Fibroblast of skin of back (primary cell): ENCODE results near the gene ZNF276. TPM values are rescaled to one million over a fixed set of nuclear protein-coding genes. Genes with fewer than 3 reads are reported as not detected.
A peak's percentile ranks its signal among the peaks of the same experiment; 100 is the strongest.
"Not testable (repeated sequence)": the region's sequence is repeated elsewhere in the genome, so short reads cannot be mapped to it uniquely, and the experiment has no call there.

Experiments
- DNase-seq: peaks from one replicate; pipeline ENCODE4 v3.0.0-alpha.2; 2013
- polyA plus RNA-seq, 2 experiments: library from polyadenylated mRNA; unstranded; fragments of 120-200 nt; gene quantifications; one replicate each; pipeline ENCODE4 v1.2.1, GENCODE V29; 2013; ENCODE audit not compliant: insufficient read length in 2 of 2

Gene ZNF276, protein sequence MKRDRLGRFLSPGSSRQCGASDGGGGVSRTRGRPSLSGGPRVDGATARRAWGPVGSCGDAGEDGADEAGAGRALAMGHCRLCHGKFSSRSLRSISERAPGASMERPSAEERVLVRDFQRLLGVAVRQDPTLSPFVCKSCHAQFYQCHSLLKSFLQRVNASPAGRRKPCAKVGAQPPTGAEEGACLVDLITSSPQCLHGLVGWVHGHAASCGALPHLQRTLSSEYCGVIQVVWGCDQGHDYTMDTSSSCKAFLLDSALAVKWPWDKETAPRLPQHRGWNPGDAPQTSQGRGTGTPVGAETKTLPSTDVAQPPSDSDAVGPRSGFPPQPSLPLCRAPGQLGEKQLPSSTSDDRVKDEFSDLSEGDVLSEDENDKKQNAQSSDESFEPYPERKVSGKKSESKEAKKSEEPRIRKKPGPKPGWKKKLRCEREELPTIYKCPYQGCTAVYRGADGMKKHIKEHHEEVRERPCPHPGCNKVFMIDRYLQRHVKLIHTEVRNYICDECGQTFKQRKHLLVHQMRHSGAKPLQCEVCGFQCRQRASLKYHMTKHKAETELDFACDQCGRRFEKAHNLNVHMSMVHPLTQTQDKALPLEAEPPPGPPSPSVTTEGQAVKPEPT
- polyA plus RNA-seq (2013, experiment 1 of 2; ENCODE audit: insufficient read length) = 12.6 TPM
- 8.9 TPM for polyA plus RNA-seq (2013, experiment 2 of 2; ENCODE audit: insufficient read length)

- peak; percentile 81 for DNase-seq
These were observed at the start of gene ZNF276, which contains the start of gene VPS9D1 for GRCh38 chr16:89720813-89721545. TSS of gene ZNF276 (plus strand) at chr16:89721537. CDS start at chr16:89721641, 104 bp downstream. TSS of gene VPS9D1 (minus strand) at chr16:89720898. CDS start at chr16:89720861, 37 bp downstream.

DNA sequence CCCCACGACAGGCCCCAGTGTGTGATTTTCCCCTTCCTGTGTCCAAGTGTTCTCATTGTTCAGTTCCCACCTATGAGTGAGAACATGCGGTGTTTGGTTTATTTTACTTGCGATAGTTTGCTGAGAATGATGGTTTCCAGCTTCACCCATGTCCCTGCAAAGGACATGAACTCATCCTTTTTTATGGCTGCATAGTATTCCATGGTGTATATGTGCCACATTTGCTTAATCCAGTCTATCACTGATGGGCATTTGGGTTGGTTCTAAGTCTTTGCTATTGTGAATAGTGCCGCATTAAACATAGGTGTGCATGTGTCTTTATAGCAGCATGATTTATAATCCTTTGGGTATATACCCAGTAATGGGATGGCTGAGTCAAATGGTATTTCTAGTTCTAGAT lies 49.8 kb upstream of the ZNF276 start:
- not testable (repeated sequence) for DNase-seq

- DNase-seq = no peak
These were observed 49.0 kb upstream of the ZNF276 start for GRCh38 chr16:89672177-89672941.

DNA sequence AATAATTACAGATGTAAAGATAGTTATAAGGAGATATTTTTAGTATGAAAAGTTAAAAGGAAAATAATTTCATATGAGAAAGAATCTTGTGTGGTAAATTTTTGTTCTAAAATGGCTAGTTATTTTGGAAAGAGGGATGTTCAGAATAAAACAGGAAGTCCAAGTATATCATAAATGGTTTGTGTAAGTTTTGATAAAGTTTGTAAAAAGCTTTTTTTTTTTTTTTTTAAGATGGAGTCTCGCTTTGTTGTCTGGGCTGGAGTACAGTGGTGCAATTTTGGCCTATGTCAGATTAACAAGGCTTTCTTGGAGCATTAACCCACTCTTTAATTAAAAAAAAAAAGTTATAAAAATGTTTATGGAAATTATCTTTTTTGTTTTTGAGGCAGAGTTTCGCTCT lies 43.1 kb upstream of the ZNF276 start:
- DNase-seq = no peak

GRCh38 chr16:89685916-89686315 lies 35.4 kb upstream of the ZNF276 start:
- DNase-seq = no peak

GRCh38 chr16:89686520-89687091 lies 34.7 kb upstream of the ZNF276 start, which contains the start of gene CDK10:
TSS of gene CDK10 (plus strand) at chr16:89686689. CDS start at chr16:89686711, 22 bp downstream.
- DNase-seq = peak; percentile 86

DNA sequence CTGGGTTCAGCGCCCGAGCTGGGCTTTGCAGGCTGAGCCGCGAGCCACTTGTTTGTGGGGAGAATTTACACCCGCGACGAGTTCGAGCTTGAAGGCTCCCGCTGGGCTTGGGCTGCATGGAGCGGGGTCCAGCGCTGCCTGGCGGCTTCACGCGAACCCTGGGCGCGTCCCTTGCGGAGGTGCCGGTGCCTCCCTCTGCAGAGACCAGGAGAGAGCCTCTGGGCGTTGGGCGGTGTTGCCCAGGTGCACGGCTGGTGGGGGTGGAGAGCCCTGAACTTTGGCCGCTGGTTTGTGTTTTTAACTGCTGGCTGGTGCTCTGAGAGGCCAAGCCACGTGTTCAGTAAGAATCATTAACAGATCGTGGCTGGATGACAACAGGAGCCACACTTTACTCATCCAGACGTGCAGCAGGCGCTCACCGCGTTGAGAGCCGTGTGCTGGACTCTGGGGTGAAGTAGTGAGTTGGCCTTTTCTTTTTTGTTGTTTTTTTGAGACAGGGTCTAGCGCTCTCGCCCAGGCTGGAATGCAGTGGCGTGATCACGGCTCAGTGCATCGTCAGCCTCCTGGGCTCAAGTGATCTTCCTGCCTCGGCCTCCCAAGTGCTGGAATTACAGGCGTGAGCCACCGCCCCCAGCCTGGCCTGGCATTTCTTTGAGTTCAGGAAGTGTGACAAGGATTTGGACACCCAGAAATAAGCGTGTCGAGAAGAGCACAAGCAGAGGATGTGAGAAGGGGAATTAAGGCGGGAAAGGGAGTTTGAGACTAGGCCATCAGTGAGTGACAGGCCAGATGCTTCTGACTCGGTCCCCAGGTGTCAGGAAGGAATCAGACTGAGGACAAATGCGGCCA lies 34.0 kb upstream of the ZNF276 start:
- DNase-seq = peak; percentile 66

GRCh38 chr16:89688395-89688794 lies 32.9 kb upstream of the ZNF276 start:
- DNase-seq = no peak

DNA sequence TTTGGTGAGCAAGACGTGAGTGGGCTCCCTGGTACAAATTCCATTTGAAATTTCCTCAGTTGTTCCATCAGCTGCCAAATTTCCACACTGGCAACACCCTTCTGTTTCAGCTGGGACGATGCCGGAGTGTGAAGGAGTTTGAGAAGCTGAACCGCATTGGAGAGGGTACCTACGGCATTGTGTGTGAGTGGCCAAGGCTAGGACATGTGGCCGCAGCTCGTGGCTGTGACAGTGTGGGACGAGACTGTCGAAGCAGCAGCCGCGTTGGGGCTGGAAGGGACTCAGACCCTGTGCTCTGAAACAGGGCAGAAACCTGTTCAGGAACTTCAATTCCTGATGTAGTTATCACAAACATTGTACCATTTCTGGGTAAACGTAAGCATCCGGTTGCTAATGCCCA lies 32.2 kb upstream of the ZNF276 start:
- no peak for DNase-seq

DNA sequence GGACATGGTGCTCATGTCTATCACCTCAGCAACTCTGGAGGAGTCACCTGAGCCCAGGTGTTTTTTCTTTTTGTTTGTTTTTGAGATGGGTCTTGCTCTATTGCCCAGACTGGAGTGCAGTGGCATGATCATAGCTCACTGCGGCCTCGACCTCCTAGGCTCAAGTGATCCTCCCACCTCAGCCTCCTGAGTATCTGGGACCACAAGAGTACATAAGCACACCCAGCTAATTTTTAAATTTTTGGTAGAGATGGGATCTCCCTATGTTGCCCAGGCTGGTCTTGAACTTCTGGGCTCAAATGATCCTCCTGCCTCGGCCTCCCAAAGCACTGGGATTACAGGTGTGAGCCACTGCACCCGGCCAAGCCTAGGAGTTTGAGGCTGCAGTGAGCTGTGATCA lies 31.7 kb upstream of the ZNF276 start:
- DNase-seq = not testable (repeated sequence)

- DNase-seq = no peak
These were observed 30.9 kb upstream of the ZNF276 start for GRCh38 chr16:89690392-89690901.

DNA sequence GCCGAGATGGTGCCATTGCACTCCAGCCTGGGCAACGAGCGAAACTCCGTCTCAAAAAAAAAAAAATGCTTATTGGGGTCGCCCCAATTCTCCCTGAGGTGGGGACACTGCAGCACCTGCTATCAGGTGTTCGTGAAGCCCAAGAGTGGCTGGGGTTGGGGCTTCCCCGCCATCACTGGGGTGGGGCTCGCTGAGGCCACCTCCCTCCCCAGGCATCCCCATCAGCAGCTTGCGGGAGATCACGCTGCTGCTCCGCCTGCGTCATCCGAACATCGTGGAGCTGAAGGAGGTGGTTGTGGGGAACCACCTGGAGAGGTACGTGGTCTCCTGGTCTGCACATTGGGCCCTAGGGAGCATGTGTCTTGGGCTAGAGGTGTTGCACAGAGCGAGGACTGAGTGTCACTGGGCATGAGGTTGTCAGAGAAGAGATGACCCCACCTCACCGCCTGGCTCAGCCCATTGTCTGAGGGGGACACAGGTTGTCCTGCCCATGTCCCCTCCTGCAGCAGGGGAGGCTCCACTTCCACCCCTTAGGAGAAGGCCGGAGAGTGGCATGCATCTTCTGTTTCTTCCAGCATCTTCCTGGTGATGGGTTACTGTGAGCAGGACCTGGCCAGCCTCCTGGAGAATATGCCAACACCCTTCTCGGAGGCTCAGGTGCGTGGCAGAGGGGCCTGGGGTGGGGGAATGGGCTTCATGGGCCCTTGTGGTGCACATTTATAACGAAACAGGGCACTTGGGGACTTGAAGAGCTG lies 29.9 kb upstream of the ZNF276 start:
- DNase-seq = no peak

- DNase-seq = no peak
These were observed 29.3 kb upstream of the ZNF276 start for GRCh38 chr16:89691986-89692569.

DNA sequence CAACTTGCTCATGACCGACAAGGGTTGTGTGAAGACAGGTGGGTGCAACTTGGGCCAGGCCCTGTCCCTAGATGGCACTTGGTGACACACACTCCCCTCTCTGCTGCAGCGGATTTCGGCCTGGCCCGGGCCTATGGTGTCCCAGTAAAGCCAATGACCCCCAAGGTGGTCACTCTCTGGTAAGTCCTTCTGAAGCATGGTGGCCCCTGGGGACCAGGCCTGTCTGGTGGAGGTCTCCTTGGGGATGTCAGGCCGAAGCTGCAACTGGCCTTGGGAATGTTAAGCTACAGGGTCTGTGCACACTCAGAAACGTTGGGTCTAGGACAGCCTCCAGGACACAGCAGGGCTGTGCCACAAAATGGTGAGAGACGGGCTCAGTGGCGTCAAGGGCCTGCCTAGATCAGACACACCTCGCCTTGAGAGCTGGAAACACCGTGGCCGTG lies 28.0 kb upstream of the ZNF276 start:
- DNase-seq = no peak

DNA sequence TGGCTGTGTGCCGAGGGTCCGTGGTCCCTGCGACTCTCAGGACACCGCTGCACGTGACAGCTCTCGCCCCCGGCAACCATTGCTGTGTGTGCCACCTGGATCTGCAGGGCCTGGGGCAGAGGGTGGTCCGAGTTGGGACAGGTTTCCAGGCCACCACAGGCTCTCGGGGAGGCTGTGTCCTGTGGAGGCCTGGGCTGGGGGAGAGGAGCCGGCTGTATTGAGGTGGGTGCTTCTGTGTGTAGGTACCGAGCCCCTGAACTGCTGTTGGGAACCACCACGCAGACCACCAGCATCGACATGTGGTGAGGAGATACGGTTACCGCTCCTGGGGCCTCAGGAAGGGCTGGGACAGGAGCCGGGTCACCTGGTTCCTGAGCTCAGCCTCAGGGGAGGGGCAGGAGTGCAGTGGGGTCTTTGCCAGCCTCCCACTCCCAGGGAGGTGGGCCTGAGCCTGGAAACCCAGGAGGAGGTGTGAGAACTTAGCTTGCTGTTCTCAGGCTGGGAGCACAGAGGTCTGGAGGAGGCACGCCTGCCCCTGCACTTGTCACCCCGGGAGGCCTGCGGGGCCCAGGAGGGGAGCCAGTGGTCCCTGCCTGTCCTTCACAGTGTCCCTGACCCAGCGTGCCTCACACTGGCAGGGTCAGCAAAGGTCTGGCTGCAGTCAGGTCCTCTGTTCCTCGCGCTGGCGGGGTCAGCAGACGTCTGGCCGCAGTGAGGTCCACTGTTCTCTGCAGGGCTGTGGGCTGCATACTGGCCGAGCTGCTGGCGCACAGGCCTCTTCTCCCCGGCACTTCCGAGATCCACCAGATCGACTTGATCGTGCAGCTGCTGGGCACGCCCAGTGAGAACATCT lies 27.2 kb upstream of the ZNF276 start:
- no peak for DNase-seq

GRCh38 chr16:89694784-89695085 lies 26.6 kb upstream of the ZNF276 start:
- DNase-seq = not testable (repeated sequence)

- DNase-seq = no peak
These were observed 26.1 kb upstream of the ZNF276 start for GRCh38 chr16:89695086-89695874.
